ENCODE results near the gene AGTRAP.

The AGTRAP gene

DNA sequence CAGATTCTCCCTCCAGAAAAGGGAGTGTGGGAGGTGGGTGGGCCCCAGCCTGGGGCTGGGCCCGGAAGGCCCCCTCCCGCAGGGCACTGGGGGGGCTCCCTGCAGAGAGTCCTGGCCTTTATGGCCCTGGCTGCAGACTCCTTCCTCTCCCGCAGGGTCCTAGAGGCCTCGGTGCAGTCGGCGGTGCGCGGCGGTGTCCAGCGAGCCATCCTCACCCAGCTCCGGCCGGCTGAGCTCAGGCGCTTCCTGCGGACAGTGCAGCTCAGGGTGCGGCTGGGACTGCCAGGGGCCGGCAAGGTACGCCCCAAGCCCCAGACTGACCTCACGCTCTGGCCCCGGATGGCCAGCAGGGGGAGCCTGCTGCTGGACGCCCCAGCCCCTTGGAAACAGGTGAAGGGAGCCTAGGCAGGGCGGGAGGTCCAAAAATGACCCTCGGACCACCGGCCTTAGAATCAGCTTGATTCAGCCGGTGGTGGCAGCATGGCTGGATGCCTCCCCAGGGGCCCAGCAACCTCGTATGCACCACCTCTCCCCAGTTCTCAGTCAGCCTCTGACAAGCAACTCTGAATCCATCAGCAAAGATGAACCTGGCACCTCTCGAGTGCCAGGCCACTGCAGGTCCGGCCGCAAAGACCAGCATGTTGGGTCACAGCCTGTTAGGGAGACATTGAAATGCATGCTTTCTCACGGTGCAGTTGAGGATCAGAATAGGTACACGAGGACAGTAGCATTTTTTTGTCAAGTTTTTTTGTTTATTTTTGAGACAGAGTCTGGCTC lies 49.2 kb downstream of the AGTRAP start:
- DNase-seq: no peak

DNA sequence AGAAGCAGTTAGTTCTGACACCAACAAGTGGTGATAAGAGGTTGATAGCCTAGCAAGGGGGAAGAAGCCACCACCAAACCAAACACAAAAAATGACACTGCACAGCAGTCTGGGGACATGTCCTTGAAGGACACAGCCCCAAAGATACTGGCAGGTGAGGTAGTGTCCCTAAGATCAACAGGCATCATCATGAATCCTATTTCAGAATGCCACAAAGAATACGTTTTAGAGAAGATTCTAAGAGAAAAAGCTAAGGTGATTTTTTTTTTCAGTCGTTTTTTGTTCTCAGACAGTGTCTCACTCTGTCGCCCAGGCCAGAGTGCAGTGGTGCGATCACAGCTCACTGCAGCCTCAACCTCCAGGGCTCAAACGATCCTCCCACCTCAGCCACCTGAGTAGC lies 50.2 kb downstream of the AGTRAP start:
- DNase-seq: no peak

- no peak for DNase-seq
These were observed 51.4 kb downstream of the AGTRAP start for GRCh38 chr1:11787251-11787803.

- no peak for DNase-seq
These were observed 52.0 kb downstream of the AGTRAP start for GRCh38 chr1:11787804-11788436.

DNA sequence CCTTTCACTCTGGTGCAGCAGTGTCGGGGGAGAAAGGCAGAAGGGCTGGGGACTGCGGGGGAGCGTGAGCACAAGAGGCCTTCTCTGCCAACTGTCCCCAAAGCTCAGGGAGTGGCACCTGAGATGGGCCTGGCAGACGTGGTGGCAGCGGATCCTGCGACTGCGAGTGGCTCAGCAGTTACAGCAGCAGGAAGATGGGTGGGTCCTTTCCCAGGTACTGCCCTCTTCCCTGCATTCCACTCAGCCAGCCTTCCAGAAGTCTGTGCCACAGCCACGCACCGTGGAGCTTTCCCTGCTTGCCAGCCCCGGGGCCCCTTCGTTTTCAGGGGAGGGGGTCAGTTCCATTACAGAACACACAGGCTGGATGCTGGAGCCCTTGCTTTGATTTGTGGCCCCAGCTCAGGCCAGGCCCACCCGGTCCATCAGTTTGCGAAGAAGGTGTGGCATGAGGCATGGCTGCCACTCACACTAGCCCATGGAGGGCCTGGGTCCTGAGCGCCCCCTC lies 52.7 kb downstream of the AGTRAP start:
- DNase-seq: no peak

- peak; percentile 43 for DNase-seq
These were observed 53.5 kb downstream of the AGTRAP start for GRCh38 chr1:11789126-11790067.

DNA sequence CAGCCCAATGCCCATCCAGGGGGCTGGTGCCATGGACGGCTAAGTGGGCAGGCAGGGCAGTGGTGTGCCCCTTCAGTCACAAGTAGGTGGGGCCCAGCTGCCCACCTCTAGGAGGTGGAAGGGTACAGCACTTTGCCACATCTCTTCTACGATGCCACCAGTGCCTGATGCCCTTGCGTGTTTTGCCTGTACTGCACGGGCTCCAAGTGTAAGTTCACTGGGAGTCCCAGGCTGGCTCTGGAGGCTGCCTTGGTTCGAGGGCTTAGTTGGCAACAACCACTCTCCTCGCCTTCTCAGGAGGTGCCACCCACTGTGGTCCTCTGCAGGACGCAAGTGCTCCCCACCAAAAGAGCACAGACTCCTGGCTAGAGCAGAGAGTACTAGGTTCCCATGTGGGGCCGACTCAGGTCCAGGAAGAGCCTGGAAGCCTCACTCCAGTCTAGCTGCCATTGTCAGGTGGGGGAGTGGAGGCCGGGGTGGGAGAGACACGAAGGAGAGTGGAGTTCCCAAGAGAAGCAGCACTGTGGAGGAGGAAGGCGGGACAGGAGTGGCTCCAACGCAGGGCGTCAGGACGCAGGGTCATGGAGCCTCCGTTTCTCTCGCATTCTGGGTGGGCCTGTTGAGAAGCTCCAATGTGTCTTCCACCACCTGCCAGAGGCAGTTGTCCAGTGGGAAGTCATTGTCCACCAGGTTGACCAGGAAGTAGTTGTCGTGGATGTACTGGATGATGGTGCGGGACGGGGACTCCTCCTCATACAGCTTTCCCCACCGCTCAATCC lies 54.4 kb downstream of the AGTRAP start:
- DNase-seq: no peak

DNA sequence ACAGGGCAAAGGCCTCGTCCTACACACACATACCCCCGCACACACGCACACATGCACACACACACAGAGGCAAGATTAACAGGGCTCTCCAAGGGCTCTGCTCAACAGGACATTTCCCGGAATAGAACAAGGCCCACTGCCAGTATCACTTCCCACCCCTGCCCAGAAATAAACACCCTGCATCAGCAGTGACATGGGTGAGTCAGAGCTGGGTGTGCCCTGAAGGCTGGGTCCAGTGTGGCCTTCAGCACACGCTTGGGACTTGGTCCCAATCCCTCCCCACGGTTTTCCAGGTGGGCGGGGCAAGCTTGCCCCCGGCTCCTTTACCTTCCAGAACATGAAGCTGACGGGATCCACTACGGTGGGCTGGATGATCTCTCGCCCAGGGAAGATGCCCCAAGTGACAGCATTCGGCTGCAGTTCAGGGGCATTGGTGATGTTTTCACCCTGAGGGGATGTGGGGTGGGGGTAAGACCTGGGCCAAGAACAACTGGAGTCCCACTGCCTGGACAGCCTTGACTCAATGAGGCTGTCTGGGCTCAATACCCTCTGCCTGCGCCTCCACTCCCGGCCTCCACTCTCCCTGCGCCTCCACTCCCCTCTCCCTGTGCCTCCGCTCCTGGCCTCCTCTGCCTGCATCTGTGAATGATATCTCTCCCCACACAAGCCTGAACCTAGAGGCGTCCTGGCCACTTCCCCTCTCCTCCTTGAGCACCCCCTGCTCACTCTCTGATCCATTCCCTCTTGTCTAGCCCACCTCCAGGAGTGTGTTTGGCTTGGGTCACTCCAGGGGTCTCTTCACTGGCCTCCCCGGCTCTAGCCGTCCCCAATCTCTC lies 55.2 kb downstream of the AGTRAP start:
- DNase-seq: peak; percentile 95

DNA sequence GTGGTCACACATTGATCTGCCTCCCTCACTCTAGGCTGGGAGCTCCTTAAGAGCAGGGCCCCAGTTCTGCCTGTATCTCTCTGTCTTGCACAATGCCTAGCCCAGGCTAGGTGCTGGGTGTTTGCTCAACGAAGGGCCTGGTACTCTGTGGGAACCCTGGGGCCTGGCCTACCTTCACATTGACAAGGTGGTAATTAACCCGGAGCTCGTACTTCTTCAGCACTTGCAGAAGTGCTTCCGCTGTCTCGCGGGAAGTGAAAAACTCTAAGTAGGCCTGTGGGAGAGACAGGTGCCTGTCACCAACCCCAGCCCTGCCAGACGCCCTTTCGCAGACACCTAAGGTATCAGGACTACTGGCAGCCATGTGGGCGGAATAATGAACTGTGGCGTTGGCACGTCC lies 56.2 kb downstream of the AGTRAP start:
- DNase-seq: no peak

- DNase-seq: no peak
These were observed 57.9 kb downstream of the AGTRAP start for GRCh38 chr1:11793819-11794218.

DNA sequence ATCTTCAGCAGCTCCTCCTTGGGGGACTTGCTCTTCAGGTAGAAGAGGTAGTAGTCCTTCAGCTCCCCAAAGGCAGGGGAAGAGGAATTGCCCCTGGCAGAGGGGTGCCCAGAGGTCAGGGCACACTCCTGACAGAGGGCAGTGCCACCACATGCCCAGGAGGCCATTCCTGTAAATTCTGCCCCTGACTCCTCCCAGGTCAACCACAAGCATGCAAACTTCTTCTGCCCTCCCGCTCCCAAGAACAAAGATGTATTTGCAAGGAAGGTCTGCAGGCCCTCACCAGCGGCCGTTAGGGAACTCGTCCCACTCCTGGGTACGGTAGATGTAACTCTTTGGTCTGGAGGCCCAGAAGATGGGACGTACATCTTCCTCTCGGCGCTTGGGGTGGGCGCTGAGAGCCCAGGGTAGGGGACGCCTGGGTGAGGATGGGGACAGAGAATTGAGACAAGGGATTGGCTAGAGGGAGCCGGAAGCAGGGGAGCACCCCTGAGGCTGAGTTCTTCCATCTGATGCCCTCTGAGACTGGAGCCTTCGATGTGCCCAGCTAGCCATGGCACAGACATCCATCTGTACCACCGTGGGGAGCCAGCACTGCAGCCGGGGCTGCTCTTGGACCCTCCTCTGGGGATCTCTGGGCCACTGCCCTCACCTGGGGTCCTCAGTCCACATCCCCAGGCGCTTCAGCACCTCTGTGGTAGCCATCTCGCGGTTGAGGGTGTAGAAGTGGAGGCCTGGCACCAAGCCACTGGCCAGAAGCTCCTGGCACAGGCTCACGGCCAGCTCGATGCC lies 58.7 kb downstream of the AGTRAP start:
- DNase-seq: no peak

DNA sequence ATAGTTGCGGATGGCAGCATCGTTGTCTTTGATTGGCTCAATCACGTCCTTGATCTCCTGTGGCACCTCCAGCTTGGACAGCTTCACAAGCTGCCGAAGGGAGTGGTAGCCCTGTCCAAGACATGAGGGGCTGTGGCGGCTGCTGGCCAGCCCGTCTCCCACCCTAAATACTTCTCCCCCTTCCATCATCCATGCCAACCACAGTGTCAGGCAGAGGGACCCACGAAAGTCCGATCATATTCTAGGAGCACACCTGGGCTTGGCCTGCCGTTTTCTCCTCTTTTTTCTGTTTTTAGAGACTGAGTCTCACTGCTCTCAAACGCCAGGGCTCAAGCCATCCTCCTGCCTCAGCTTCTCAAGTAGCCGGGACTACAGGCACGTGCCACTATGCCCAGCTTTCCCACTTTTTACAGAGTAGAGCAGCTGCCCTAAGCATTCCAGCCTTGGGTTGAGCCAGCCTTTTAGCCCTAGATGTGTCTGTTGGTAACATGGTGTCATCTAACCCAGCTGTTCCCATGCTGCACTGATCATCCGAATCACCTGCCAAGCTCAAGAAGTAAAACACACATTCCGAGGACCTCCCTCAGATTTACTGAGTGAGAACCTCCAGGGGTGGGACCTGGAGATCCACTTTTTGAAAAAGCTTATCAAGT lies 59.4 kb downstream of the AGTRAP start:
- no peak for DNase-seq

- no peak for DNase-seq
These were observed 60.3 kb downstream of the AGTRAP start for GRCh38 chr1:11796036-11796828.

GRCh38 chr1:11797525-11798216 lies 61.7 kb downstream of the AGTRAP start:
- no peak for DNase-seq

DNA sequence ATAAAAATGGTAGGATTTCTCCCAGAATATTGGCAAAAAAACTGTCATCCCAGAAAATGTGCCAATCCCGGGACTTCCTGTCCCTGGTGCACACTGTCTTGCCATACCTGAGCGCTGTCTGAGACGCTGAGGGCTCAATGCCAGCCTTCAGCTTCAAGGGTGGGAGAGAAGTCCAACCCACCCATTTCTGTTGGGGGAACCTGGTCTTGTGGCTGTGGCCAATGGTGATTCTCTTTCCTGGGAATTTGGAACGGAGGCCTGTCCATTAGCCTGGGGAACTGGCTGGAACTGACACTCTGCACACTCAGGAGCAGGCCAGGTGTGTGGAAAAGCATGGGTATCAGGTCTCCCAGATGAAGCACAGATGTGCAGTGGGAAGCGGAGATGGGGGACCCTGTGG lies 63.2 kb downstream of the AGTRAP start:
- no peak for DNase-seq

DNA sequence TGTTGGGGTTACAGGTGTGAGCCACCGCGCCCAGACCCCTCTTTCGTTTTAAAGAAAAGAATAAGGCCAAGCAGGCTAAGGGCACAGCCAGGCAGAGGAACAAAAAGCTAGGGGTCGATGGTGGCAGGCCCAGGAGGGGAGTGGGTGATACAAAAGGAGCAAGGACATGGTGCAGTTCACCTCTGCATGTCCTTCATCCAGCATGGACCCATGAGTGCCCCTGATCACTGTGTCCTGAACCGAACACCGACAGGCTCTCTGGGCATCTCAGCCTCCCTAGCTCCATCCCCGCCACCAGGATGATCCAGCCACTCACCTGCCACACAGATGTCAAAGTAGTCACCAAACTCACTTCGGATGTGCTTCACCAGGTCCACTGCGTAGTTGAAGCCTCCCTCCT lies 64.0 kb downstream of the AGTRAP start:
- no peak for DNase-seq

GRCh38 chr1:11800391-11800755 lies 64.4 kb downstream of the AGTRAP start:
- no peak for DNase-seq

Measured in MV-4-11 (cell line).